GM12878 (cell line): ENCODE measurements around the gene GRIA2. TPM values are rescaled to one million over a fixed set of nuclear protein-coding genes. Genes with fewer than 3 reads are reported as not detected.

Experiments
- ATAC-seq: fragments of 200-7000 bp; cut with Tn5 transposase; 3 replicates; pipeline ENCODE4 v1.9.1; 2020; ENCODE audit warnings: mild to moderate bottlenecking, moderate library complexity
- BruUV-seq: library from RNA; stranded (reverse); fragments of 400-500 nt; replicated peaks from 2 replicates; lab custom pipeline; 2021; lab: Mats Ljungman, UMichigan
- CTCF ChIA-PET: fragments of 300-600 bp; sonication (Branson Sonifier 250); formaldehyde crosslinking; extraction: SDS; loops from one replicate; lab custom pipeline; 2021; ENCODE audit warnings: inconsistent platforms; lab: Yijun Ruan, JAX
- POLR2A ChIA-PET: fragments of 350-600 bp; formaldehyde crosslinking; extraction: SDS; loops from one replicate; lab custom pipeline; 2021; ENCODE audit warnings: inconsistent platforms; lab: Charles Lee
- RAD21 ChIA-PET: fragments of 300-600 bp; sonication (Branson Sonifier 250); formaldehyde crosslinking; loops from one replicate; lab custom pipeline; 2023; ENCODE audit warnings: antibody characterized with exemption; ENCODE audit not compliant: unreplicated experiment; lab: Charles Lee
- SMC1A ChIA-PET: fragments of 300-600 bp; sonication (Branson Sonifier 250); formaldehyde crosslinking; loops from one replicate; lab custom pipeline; 2023; ENCODE audit not compliant: unreplicated experiment, uncharacterized antibody; lab: Charles Lee
- DNase-seq: peaks from one replicate; pipeline ENCODE4 v3.0.0-alpha.2; 2011; ENCODE audit warnings: low read depth, low spot score
- FAIRE-seq: peaks from 3 replicates; lab custom pipeline; 2011; peaks lifted over from hg19 to GRCh38; lab: Jason Lieb, UNC
- H2AFZ ChIP-seq: 2 replicates; pipeline ENCODE4 v1.6.0; 2011; ENCODE audit warnings: low read depth, low read length, control low read depth; ENCODE audit not compliant: control insufficient read depth
- H3K27ac ChIP-seq: 2 replicates; pipeline ENCODE4 v1.5.1; 2011; ENCODE audit warnings: control low read depth; ENCODE audit not compliant: control insufficient read depth, insufficient read depth
- H3K27me3 ChIP-seq, 2 experiments: replicated peaks in 1 of 2; 2 replicates each; pipeline versions ENCODE4 v1.6.0 to v1.6.1; 2011; ENCODE audit warnings: low read length in 1 of 2; ENCODE audit not compliant: control insufficient read depth in 2 of 2, insufficient read depth in 2 of 2
- H3K36me3 ChIP-seq, 2 experiments: 2 replicates each; pipeline ENCODE4 v1.5.1; 2011; ENCODE audit warnings: low read length in 1 of 2; ENCODE audit not compliant: control insufficient read depth in 2 of 2, insufficient read depth in 2 of 2
- H3K4me1 ChIP-seq: 2 replicates; pipeline ENCODE4 v1.6.1; 2011; ENCODE audit warnings: mild to moderate bottlenecking, low read length, moderate library complexity, mixed read lengths; ENCODE audit not compliant: control insufficient read depth, insufficient read depth
- H3K4me2 ChIP-seq: 2 replicates; pipeline ENCODE4 v1.6.0; 2011; ENCODE audit warnings: control low read depth; ENCODE audit not compliant: control insufficient read depth, insufficient read depth
- H3K4me3 ChIP-seq: fragments of 200-600 bp; sonication (generic); 2 replicates; pipeline ENCODE4 v1.5.1; 2016
- H3K79me2 ChIP-seq: 2 replicates; pipeline ENCODE4 v1.6.0; 2011; ENCODE audit warnings: low read length; ENCODE audit not compliant: control insufficient read depth, insufficient read depth
- H3K9ac ChIP-seq: 2 replicates; pipeline ENCODE4 v1.8.0; 2011; ENCODE audit warnings: low read length, control low read depth, mixed read lengths; ENCODE audit not compliant: control insufficient read depth, insufficient read depth
- H3K9me3 ChIP-seq: replicated peaks from 3 replicates; pipeline ENCODE4 v1.5.1; 2011; ENCODE audit warnings: mild to moderate bottlenecking, low read length; ENCODE audit not compliant: control insufficient read depth, insufficient read depth
- H4K20me1 ChIP-seq: 2 replicates; pipeline ENCODE4 v1.6.0; 2011; ENCODE audit not compliant: control insufficient read depth, insufficient read depth
- CBX3 ChIP-seq: fragments of 200-600 bp; sonication (generic); IDR thresholded peaks from 2 replicates; pipeline ENCODE4 v1.6.1; 2016; ENCODE audit warnings: low read depth, borderline replicate concordance
- FOS ChIP-seq: IDR thresholded peaks from 3 replicates; pipeline ENCODE4 v1.6.1; 2011; ENCODE audit warnings: borderline replicate concordance; ENCODE audit not compliant: insufficient read length; ENCODE audit errors: extremely low read depth
- FOXM1 ChIP-seq: IDR thresholded peaks from 2 replicates; pipeline ENCODE4 v1.6.1; 2012; ENCODE audit warnings: low read depth, mild to moderate bottlenecking, inconsistent platforms, low read length, moderate library complexity
- GABPA ChIP-seq: IDR thresholded peaks from 2 replicates; pipeline ENCODE4 v1.6.1; 2014; ENCODE audit warnings: antibody characterized with exemption, low read depth, mild to moderate bottlenecking, inconsistent platforms
- HCFC1 ChIP-seq: fragments of 150-350 bp; IDR thresholded peaks from 2 replicates; pipeline ENCODE4 v1.6.1; 2014; ENCODE audit warnings: low read length
- IKZF2 ChIP-seq, 2 experiments: fragments of 450-650 bp; IDR thresholded peaks; 2 replicates each; pipeline ENCODE4 v1.6.1; 2017; ENCODE audit warnings: mild to moderate bottlenecking in 2 of 2, moderate library complexity in 2 of 2
- IRF3 ChIP-seq: fragments of 450-650 bp; IDR thresholded peaks from 2 replicates; pipeline ENCODE4 v1.6.1; 2014; ENCODE audit warnings: mild to moderate bottlenecking
- MEF2B ChIP-seq: fragments of 450-650 bp; IDR thresholded peaks from 2 replicates; pipeline ENCODE4 v1.6.1; 2018; ENCODE audit warnings: mild to moderate bottlenecking, moderate library complexity; ENCODE audit not compliant: partially characterized antibody, poor library complexity, severe bottlenecking
- PAX8 ChIP-seq: fragments of 450-650 bp; IDR thresholded peaks from 2 replicates; pipeline ENCODE4 v1.6.1; 2017; ENCODE audit warnings: mild to moderate bottlenecking, moderate library complexity
- RBBP5 ChIP-seq: fragments of 200-600 bp; sonication (generic); conservative IDR thresholded peaks from 2 replicates; pipeline ENCODE4 v1.6.1; 2016
- RUNX3 ChIP-seq: IDR thresholded peaks from 2 replicates; pipeline ENCODE4 v1.6.1; 2012; ENCODE audit warnings: low read length, inconsistent platforms
- SKIL ChIP-seq: fragments of 450-650 bp; IDR thresholded peaks from 2 replicates; pipeline ENCODE4 v1.6.1; 2017; ENCODE audit warnings: mild to moderate bottlenecking, low read depth, inconsistent platforms; ENCODE audit not compliant: poor library complexity, severe bottlenecking
- SMARCA5 ChIP-seq: fragments of 450-650 bp; IDR thresholded peaks from 2 replicates; pipeline ENCODE4 v1.6.1; 2017; ENCODE audit warnings: mild to moderate bottlenecking
- SPI1 ChIP-seq: IDR thresholded peaks from 2 replicates; pipeline ENCODE4 v1.6.1; 2011; ENCODE audit warnings: low read depth, mild to moderate bottlenecking, low read length, moderate library complexity, borderline replicate concordance; ENCODE audit not compliant: insufficient read depth
- SUPT20H ChIP-seq: IDR thresholded peaks from 2 replicates; pipeline ENCODE4 v1.6.1; 2011; ENCODE audit warnings: low read depth, mild to moderate bottlenecking, low read length, moderate library complexity, borderline replicate concordance; ENCODE audit not compliant: control insufficient read depth
- TCF3 ChIP-seq: IDR thresholded peaks from 2 replicates; pipeline ENCODE4 v1.6.1; 2012; ENCODE audit warnings: low read depth, mild to moderate bottlenecking, low read length, borderline replicate concordance; ENCODE audit not compliant: insufficient read depth
- TCF7 ChIP-seq: IDR thresholded peaks from 2 replicates; pipeline ENCODE4 v1.6.1; 2014; ENCODE audit warnings: antibody characterized with exemption, borderline replicate concordance
- USF2 ChIP-seq: IDR thresholded peaks from 2 replicates; pipeline ENCODE4 v1.6.1; 2011; ENCODE audit warnings: low read depth, low read length, improper control_type of control experiment, borderline replicate concordance
- whole genome bisulfite sequencing: methylation state at CpG from one replicate; pipeline ENCODE4 v1.1.6; 2016; ENCODE audit warnings: low lambda C conversion rate; ENCODE audit not compliant: insufficient replicate concordance, insufficient coverage; ENCODE audit errors: missing lambda C conversion rate; 5-methylcytosine and 5-hydroxymethylcytosine counted together
- in situ Hi-C: fragments of 300-500 bp; cut with MboI; formaldehyde crosslinking; loops from 9 replicates; pipeline ENCODE4 v1.14.3; 2018; ENCODE audit warnings: mixed read lengths
- intact Hi-C: fragments of 100-400 bp; cut with micrococcal nuclease; formaldehyde crosslinking; loops from one replicate; pipeline ENCODE4 v1.14.2; 2022; ENCODE audit not compliant: unreplicated experiment
- polyA plus RNA-seq, 11 experiments: library from polyadenylated mRNA; depleted of rRNA in 4 of 11; unstranded in 6 of 11; stranded (reverse) in 5 of 11; fragments of >200 nt; fragmentation: Nextera tagmentation in 4 of 11; fragmentation: Illumina TruSeq in 1 of 11; extraction: Ambion mirVana in 4 of 11; extraction: Trizol in 1 of 11; gene quantifications; 1 replicate in 1 of 11; 2 replicates in 10 of 11; pipeline versions ENCODE4 v1.2.1 to v1.2.3, GENCODE V29; 2011 to 2016; ENCODE audit warnings: inconsistent platforms in 2 of 11, missing spikeins in 2 of 11, low read depth in 1 of 11
- total RNA-seq, 4 experiments: library from RNA; depleted of rRNA in 3 of 4; stranded (reverse); fragments of >200 nt in 3 of 4; fragmentation: Illumina TruSeq in 1 of 4; extraction: Trizol in 1 of 4; gene quantifications; 2 replicates each; pipeline versions ENCODE4 v1.2.1 to v1.2.3, GENCODE V29; 2013 to 2021

GRIA2 gene
- total and polyA plus RNA-seq, 10 of the 15 experiments (the other 5 are each of a cell fraction or from before 2014, with no cell fraction given): under 0.01 TPM; not detected in 9

- under 1% methylated on average over 6 of the region's 6 CpGs for WGBS
- intact Hi-C loops: no loop called here
- SMC1A ChIA-PET: interaction anchor here (0.7 to 1.8 kb wide), 3 partner anchors 8 to 161 kb away, joined by 3 to 4 read pairs (median 3); no protein-coding TSS in a partner anchor
Measured at GRCh38 chr4:157303471-157303960, 83.0 kb downstream of the GRIA2 start.

More at GRCh38 chr4:157303471-157303960, 83.0 kb downstream of the GRIA2 start:
- no peaks in the 10 kb centered on the region for H4K20me1 ChIP-seq
- FAIRE-seq (no peak), ATAC-seq (no peak), DNase-seq (no peak)
- H3K36me3 ChIP-seq: no peaks in the 10 kb centered on the region
- H3K4me1 ChIP-seq: no peaks in the 10 kb centered on the region
- H3K4me2 ChIP-seq: no peak overlapping the region
- ChIA-PET POLR2A (interaction anchor here (0.6 kb wide), 1 partner anchor 278 kb away, joined by 4 read pairs; no protein-coding TSS in a partner anchor), RAD21 (no interaction called here), CTCF (interaction anchor here (0.9 kb wide), 1 partner anchor 12 kb away, joined by 3 read pairs; no protein-coding TSS in a partner anchor)
- no peak overlapping the region for H3K9ac ChIP-seq
- no TSS peak for BruUV-seq
- H3K79me2 ChIP-seq: no peaks in the 10 kb centered on the region
- no peaks in the 10 kb centered on the region for H3K27me3 ChIP-seq
- in situ Hi-C loops: no loop called here
- H3K4me3 ChIP-seq: no peak overlapping the region
- H3K27ac ChIP-seq: no peak overlapping the region
- no peaks in the 10 kb centered on the region for H3K9me3 ChIP-seq
- no peak overlapping the region for H2AFZ ChIP-seq
- TF ChIP-seq CBX3 (no peak), TCF7 (no peak), FOXM1 (no peak), SKIL (no peak), RUNX3 (no peak), SMARCA5 (no peak), IKZF2 (IDR thresholded peaks at IDR 0.05) (no peak), RBBP5 (no peak), SUPT20H (no peak), SPI1 (no peak), FOS (no peak), HCFC1 (no peak), GABPA (no peak), TCF3 (no peak), PAX8 (no peak), MEF2B (no peak), USF2 (no peak), IRF3 (no peak)
